HL-60/S4 (cell line): ENCODE results near the gene PKNOX1.
"Not testable (repeated sequence)": the region's sequence is repeated elsewhere in the genome, so short reads cannot be mapped to it uniquely, and the experiment has no call there.

Experiments used
- in situ Hi-C: fragments of 300-500 bp; cut with MboI; formaldehyde crosslinking; loops from 2 replicates; pipeline ENCODE4 v1.14.3; 2022; ENCODE audit warnings: low sequenced_read_pairs

The PKNOX1 gene

GRCh38 chr21:43015906-43016540 lies 41.7 kb downstream of the PKNOX1 start:
- in situ Hi-C loops: no loop called here

DNA sequence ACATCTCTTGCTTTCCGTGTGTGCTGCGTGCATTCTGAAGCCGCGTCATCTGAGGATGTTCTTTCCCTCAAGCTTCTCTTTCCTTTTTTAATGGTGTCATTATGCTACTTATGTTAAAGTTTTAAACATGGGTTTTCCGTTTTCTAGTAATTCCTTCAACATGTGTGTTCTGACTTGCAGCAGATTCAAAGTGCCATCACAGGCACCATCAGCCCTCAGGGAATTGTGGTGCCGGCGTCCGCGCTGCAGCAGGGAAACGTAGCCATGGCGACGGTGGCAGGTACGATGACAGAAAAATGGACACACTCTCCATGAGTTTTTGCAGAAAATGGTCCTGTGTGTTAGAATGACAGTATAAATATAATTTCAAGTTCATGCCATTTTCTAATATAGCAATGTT lies 42.4 kb downstream of the PKNOX1 start:
- in situ Hi-C loops: no loop called here

GRCh38 chr21:43018519-43018918 lies 44.2 kb downstream of the PKNOX1 start:
- in situ Hi-C loops: no loop called here

- in situ Hi-C loops: loop anchor here (5.0 kb wide), 1 partner anchor 43 kb away; no protein-coding TSS in a partner anchor
Measured at GRCh38 chr21:43020177-43020576, 45.8 kb downstream of the PKNOX1 start.

- in situ Hi-C loops: loop anchor here (5.0 kb wide), 1 partner anchor 43 kb away; no protein-coding TSS in a partner anchor
Measured at GRCh38 chr21:43020771-43021170, 46.4 kb downstream of the PKNOX1 start.

GRCh38 chr21:43021191-43021590 lies 46.8 kb downstream of the PKNOX1 start:
- in situ Hi-C loops: loop anchor here (5.0 kb wide), 1 partner anchor 44 kb away; no protein-coding TSS in a partner anchor

DNA sequence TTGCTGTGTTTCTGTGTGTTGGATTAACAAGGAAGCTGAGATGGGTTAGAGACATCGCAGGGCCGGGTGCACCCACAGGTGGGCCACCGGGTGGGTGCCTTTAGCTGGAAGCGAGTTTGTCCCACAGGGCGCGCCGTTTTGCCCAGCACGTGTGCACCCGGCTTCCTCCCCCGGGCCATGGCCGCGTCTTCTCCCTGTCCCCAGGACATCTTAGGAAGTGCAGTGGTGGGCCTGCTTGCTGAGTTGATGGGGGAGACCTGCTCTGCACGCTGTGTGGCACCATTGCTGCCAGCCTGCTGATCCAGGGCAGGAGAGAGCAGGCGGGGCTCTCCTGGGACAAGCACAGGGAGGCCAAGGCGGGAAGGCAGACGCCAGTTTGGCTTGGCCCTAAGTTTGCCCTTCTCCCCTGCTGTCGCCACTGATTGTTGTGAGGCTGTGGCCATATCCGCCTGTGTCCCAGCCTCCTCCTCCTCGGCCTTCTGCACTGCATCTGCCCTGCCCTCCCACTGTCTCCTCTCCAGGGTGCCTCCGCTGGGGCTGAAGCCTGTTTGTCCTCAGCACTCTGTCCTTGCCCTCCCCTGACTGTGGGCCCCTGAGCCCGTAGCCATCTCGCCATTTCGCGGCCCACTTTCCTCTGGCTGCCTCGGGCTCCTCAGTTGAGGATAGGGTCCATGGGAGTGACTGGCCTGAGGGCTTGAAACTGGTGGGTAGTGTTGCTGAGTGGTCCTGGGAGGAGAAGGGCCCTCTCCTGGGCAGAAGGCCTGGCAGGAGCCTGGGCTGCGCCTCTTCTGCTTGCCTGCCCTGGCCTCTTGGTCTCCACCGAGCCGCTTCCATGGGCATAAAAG lies 47.6 kb downstream of the PKNOX1 start:
- in situ Hi-C loops: loop anchor here (5.0 kb wide), 1 partner anchor 45 kb away; no protein-coding TSS in a partner anchor

DNA sequence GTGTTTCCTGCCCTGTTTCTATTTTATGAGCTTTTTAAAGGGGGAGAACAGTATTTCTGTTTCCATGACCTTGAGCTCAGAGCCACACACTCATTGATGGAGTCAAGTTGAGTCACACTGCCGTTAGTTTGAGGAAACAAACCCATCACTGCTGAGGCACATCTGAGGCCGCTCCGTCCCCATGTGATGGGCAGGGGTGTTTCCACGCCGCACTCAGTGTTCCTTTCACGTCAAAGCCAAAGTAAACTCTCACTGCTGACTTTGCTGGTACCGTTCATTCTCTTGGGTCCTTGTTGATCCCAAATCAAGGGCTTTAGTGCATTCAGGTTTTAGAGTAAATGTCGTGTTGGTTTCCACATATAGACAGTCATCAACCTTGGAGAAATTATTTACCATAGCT lies 48.8 kb downstream of the PKNOX1 start:
- in situ Hi-C loops: loop anchor here (5.0 kb wide), 1 partner anchor 46 kb away; no protein-coding TSS in a partner anchor

- in situ Hi-C loops: loop anchor here (5.0 kb wide), 1 partner anchor 47 kb away; no protein-coding TSS in a partner anchor
Measured at GRCh38 chr21:43024439-43025136, 50.2 kb downstream of the PKNOX1 start.

DNA sequence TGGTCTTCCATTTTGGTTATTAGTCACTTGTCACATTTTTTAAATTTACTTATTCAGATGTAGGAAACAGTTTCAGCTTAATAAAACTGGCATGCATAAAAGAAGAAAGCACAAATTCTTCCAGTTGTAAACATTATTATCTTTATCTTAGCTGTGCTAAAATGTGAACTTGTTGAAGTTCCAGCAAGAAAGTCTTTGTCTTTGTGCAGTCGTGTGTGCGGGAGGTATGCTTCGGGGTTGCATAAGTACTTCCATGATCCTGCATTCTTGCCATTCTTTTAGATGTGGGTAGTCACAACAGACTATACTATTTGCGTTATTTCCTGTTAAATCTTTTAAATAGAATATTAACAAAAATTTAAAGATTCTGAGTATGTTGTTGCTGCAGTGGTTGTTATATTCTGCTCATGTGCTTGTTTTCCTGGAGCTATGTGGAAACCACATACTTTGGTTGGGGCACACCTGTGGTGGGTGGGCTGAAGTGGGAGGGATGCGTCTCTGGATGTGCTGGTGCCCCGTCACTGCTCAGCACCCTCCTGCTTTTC lies 51.3 kb downstream of the PKNOX1 start:
- in situ Hi-C loops: no loop called here

- in situ Hi-C loops: no loop called here
Measured at GRCh38 chr21:43027846-43028731, 53.7 kb downstream of the PKNOX1 start.

DNA sequence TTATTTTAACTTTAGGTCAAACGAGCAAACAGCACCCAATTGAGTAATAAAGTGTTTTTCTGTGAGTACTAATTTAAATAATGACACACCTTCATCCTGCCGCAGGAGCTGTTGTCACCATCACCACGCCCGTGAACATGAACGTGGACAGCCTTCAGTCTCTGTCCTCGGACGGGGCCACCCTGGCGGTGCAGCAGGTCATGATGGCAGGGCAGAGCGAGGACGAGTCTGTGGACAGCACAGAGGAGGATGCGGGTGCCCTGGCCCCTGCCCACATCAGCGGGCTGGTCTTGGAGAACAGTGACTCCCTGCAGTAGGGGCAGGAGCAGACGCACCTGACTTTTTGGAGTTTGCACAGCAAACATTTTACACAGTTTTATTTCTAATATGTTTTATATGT lies 55.4 kb downstream of the PKNOX1 start:
- in situ Hi-C loops: no loop called here

GRCh38 chr21:43031121-43031619 lies 56.8 kb downstream of the PKNOX1 start:
- in situ Hi-C loops: no loop called here

DNA sequence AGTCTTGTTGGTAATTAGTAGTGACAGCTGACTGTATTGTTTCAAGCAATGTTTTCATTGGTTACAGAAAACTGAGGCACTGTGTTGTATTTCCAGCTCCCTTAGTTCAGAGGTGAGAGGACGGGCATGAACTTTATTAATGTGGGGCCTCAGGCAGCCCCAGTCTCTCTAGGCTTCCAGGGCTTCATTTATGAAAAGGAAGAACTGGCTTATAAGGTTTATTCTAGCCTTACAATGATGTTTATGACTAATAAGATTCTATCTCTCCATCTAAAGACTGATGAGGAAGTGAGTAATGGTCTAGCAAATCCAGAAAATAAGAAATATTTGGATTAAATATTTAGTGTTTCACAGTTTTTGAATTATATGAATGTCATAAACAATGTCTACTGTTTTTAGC lies 59.7 kb downstream of the PKNOX1 start:
- in situ Hi-C loops: no loop called here

DNA sequence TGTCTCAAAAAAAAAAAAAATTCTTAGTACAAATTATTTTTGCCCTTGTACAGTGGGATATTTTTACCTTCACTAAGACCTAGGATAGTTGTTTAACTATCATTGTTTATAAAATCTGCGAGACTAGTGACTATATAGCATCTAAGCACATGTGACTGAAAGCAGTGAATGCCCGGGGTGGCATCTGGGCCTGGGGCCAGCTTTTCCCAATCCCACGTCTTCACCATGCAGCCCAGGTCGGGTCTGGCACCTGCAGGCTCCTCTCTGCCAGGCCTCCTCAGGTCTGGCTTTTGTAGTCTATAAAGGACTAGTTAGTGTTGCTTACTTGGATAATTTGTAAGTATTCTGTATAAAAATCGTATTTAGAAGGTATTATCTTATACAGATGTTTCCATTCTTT lies 60.5 kb downstream of the PKNOX1 start:
- in situ Hi-C loops: no loop called here

GRCh38 chr21:43036889-43037288 lies 62.5 kb downstream of the PKNOX1 start:
- in situ Hi-C loops: not testable (repeated sequence)

GRCh38 chr21:43037918-43038658 lies 63.7 kb downstream of the PKNOX1 start:
- in situ Hi-C loops: not testable (repeated sequence)

DNA sequence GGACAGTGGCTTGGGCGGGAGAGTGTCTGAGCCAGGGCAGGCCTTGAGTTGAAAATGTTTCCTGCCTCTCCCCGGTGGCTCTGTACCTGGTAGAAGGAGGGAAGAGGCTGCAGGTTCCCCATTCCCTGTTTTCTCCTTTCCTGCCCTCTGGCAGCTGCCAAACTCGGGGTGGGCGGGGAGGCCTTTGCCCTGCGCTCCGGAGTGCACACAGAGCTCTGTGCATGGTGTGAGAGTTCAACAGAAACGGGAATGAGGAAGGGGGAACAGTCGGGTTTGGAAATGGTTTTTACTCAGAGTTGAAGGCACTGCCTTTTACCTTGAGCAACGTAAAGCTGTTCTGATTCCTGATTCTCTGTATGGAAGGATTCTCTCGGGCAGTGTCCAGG lies 64.3 kb downstream of the PKNOX1 start:
- in situ Hi-C loops: not testable (repeated sequence)

DNA sequence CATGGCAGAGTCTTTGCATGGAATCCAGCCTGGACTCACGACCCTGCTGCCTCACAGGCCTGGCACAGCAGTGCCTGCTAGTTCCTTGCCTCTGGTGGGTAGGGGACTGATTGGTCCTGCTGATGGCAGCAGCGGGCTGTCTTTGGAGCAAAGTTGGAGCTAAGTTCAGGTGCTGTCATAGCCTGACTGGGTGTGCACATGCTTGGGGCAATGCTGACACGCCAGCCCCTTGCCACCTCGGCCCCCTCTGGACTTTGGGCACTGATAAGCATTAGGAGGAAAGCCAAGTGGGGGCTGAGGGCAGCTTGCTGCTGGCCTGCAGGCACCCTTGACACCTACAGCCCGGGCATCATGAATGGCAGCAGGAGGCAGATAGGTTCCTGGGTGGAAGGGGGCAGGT lies 67.8 kb downstream of the PKNOX1 start:
- in situ Hi-C loops: not testable (repeated sequence)
